PC-3 (cell line): ENCODE data around the gene ADCY2. TPM values are rescaled to one million over a fixed set of nuclear protein-coding genes. Genes with fewer than 3 reads are reported as not detected.

ENCODE experiments used
- ATAC-seq: fragments of 200-7000 bp; cut with Tn5 transposase; 2 replicates; pipeline ENCODE4 v1.9.1; 2020; ENCODE audit warnings: mild to moderate bottlenecking, moderate library complexity
- BruUV-seq: library from RNA; stranded (reverse); fragments of 400-500 nt; replicated peaks from 2 replicates; lab custom pipeline; 2021; lab: Mats Ljungman, UMichigan
- CTCF ChIA-PET: fragments of 300-600 bp; sonication (Branson Sonifier 250); formaldehyde crosslinking; loops from one replicate; lab custom pipeline; 2022; ENCODE audit warnings: antibody characterized with exemption; lab: Charles Lee
- POLR2A ChIA-PET: fragments of 300-600 bp; sonication (Branson Sonifier 250); formaldehyde crosslinking; loops from one replicate; lab custom pipeline; 2022; ENCODE audit warnings: antibody characterized with exemption; ENCODE audit not compliant: unreplicated experiment; lab: Charles Lee
- DNase-seq: peaks from one replicate; pipeline ENCODE4 v3.0.0-alpha.2; 2015
- H2AFZ ChIP-seq: fragments of 300-600 bp; sonication (generic); 2 replicates; pipeline ENCODE4 v1.6.0; 2016; ENCODE audit warnings: antibody characterized with exemption, low read length
- H3F3A ChIP-seq: fragments of 300-600 bp; sonication (generic); one replicate; pipeline ENCODE4 v1.6.0; 2017; ENCODE audit warnings: antibody characterized with exemption, low read length, control low read depth, mild to moderate bottlenecking; ENCODE audit not compliant: unreplicated experiment
- H3K27ac ChIP-seq: fragments of 300-600 bp; sonication (generic); 2 replicates; pipeline ENCODE4 v1.5.1; 2016; ENCODE audit warnings: mild to moderate bottlenecking, low read length
- H3K27me3 ChIP-seq: fragments of 300-600 bp; sonication (generic); 2 replicates; pipeline ENCODE4 v1.6.1; 2016; ENCODE audit warnings: low read length, mixed read lengths
- H3K36me3 ChIP-seq: fragments of 300-600 bp; sonication (generic); 2 replicates; pipeline ENCODE4 v1.6.1; 2016; ENCODE audit warnings: low read depth, mixed run types, low read length, mixed read lengths
- H3K4me1 ChIP-seq: fragments of 300-600 bp; sonication (generic); 2 replicates; pipeline ENCODE4 v1.5.1; 2016; ENCODE audit warnings: low read length; ENCODE audit not compliant: insufficient read depth
- H3K4me2 ChIP-seq: fragments of 300-600 bp; sonication (generic); 2 replicates; pipeline ENCODE4 v1.6.0; 2016; ENCODE audit warnings: low read length
- H3K4me3 ChIP-seq: fragments of 300-600 bp; sonication (generic); 2 replicates; pipeline ENCODE4 v1.5.1; 2016; ENCODE audit warnings: mild to moderate bottlenecking, low read length, mixed read lengths
- H3K79me2 ChIP-seq: fragments of 300-600 bp; sonication (generic); 2 replicates; pipeline ENCODE4 v1.6.1; 2017; ENCODE audit warnings: low read length, mixed read lengths
- H3K9ac ChIP-seq: fragments of 300-600 bp; sonication (generic); 2 replicates; pipeline ENCODE4 v1.6.0; 2016; ENCODE audit warnings: mild to moderate bottlenecking, low read length
- H3K9me2 ChIP-seq: fragments of 300-600 bp; sonication (generic); replicated peaks from 2 replicates; pipeline ENCODE4 v1.6.1; 2016; ENCODE audit warnings: mixed run types, low read length, mixed read lengths
- H3K9me3 ChIP-seq: fragments of 300-600 bp; sonication (generic); 2 replicates; pipeline ENCODE4 v1.6.1; 2016; ENCODE audit warnings: low read length, mixed read lengths
- H4K20me1 ChIP-seq: fragments of 300-600 bp; sonication (generic); 2 replicates; pipeline ENCODE4 v1.6.1; 2016; ENCODE audit warnings: low read length, mixed read lengths
- EZH2 ChIP-seq: fragments of 300-600 bp; sonication (generic); IDR thresholded peaks from one replicate; pipeline ENCODE4 v1.6.1; 2017; ENCODE audit warnings: antibody characterized with exemption, mild to moderate bottlenecking, low read length; ENCODE audit not compliant: unreplicated experiment
- EZH2phosphoT487 ChIP-seq: fragments of 300-600 bp; sonication (generic); IDR thresholded peaks from 2 replicates; pipeline ENCODE4 v1.6.1; 2018; ENCODE audit warnings: mild to moderate bottlenecking, antibody characterized with exemption, low read length, borderline replicate concordance
- intact Hi-C: fragments of 100-400 bp; cut with micrococcal nuclease; formaldehyde crosslinking; loops from 2 replicates; pipeline ENCODE4 v1.9.0; 2023
- total RNA-seq: library from RNA; depleted of rRNA; stranded (reverse); fragments of >200 nt; gene quantifications from 2 replicates; pipeline ENCODE4 v1.2.3, GENCODE V29; 2014
- TF ChIP-seq, protein P1 (sequence below): fragments of 300-600 bp; sonication (generic); conservative IDR thresholded peaks from 2 replicates; pipeline ENCODE4 v1.5.1; 2017; ENCODE audit warnings: antibody characterized with exemption, low read depth, mild to moderate bottlenecking, low read length

Gene ADCY2
- total RNA-seq, 1 experiment from 2014 or later = not detected

DNA sequence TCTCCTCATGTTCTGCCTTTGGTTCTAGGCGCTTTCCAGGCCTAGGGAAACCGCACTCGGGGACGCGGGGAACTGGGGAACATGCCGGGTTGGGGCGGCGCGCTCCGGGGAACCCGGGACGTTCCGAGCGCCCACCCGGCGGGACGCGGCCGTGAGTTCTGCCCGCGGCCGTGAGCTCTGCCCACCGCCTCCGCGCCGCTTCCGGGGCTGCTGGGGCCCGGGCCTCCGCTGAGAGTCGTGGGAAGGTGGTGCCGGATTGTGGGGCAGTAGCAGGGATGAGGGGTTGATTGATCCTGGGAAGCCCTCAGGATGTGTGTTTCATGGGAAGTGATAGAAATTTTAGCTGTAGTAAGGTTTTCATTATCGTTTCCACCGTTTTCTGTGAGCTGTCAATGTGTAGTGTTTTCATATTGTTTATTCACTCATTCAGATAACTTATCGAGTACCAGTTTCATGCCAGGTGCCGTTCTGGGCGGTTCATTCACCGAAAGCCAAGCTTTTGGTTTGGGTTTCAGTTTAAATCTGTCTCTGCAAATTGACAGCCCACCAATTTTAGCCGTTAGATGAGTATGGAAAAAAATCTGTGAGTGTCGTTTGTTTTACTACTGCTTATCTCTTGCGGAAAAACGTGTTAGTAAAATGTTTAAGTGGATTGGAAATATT lies 473.7 kb downstream of the ADCY2 start:
- Histone ChIP-seq H3K9ac (peak overlapping the region; percentile 93), H4K20me1 (peaks cover 23% of the 10 kb centered on the region), H3K27ac (peak overlapping the region; percentile 23), H2AFZ (peak overlapping the region; percentile 93), H3K4me3 (peak overlapping the region; percentile 88), H3K27me3 (no peaks in the 10 kb centered on the region), H3K79me2 (peaks cover 83% of the 10 kb centered on the region), H3K9me2 (no peaks in the 10 kb centered on the region), H3K9me3 (no peaks in the 10 kb centered on the region), H3F3A (no peaks in the 10 kb centered on the region), H3K4me2 (peak overlapping the region; percentile 90), H3K4me1 (peaks cover 22% of the 10 kb centered on the region), H3K36me3 (peaks cover 34% of the 10 kb centered on the region)
- ChIA-PET CTCF (interaction anchor here (0.6 to 1.1 kb wide), 2 partner anchors 17 to 19 kb away, joined by 7 to 10 read pairs; partner anchors contain the start of gene CFAP90), POLR2A (no interaction called here)
- peak; percentile 32 for DNase-seq
- BruUV-seq = TSS peak; percentile 54
- TF ChIP-seq EZH2 = no peak
- TF ChIP-seq, protein P1, sequence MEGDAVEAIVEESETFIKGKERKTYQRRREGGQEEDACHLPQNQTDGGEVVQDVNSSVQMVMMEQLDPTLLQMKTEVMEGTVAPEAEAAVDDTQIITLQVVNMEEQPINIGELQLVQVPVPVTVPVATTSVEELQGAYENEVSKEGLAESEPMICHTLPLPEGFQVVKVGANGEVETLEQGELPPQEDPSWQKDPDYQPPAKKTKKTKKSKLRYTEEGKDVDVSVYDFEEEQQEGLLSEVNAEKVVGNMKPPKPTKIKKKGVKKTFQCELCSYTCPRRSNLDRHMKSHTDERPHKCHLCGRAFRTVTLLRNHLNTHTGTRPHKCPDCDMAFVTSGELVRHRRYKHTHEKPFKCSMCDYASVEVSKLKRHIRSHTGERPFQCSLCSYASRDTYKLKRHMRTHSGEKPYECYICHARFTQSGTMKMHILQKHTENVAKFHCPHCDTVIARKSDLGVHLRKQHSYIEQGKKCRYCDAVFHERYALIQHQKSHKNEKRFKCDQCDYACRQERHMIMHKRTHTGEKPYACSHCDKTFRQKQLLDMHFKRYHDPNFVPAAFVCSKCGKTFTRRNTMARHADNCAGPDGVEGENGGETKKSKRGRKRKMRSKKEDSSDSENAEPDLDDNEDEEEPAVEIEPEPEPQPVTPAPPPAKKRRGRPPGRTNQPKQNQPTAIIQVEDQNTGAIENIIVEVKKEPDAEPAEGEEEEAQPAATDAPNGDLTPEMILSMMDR = no peak
- TF ChIP-seq EZH2phosphoT487 = no peak
- peak; percentile 43 for ATAC-seq
- intact Hi-C loops = loop anchor here (10.0 kb wide), 1 partner anchor 1105 kb away; no protein-coding TSS in a partner anchor

DNA sequence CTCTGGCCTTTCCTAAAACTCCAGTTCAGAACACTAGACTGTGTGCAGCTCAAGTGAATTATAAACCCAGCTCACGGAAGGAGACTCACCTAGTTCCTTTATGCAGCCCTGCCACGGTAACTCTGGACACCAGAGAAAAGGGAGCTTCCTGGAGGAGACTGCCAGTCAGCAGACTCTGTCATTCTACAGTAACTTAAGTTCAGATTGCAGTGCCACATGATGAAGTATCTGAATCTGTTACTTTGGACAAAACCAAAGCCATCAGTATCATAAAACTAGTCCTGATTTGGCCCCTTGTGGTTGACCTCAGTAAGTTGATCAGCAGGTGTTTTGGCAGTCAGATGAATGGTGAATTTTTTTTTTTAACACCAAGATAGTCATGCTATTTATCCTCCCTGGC lies 475.7 kb downstream of the ADCY2 start:
- H3K27me3 ChIP-seq = no peaks in the 10 kb centered on the region
- POLR2A ChIA-PET = no interaction called here
- intact Hi-C loops = no loop called here
- H2AFZ ChIP-seq = no peak overlapping the region
- H3K4me3 ChIP-seq = no peak overlapping the region
- no TSS peak for BruUV-seq
- H3K9ac ChIP-seq = no peak overlapping the region
- peaks cover 29% of the 10 kb centered on the region for H3K4me1 ChIP-seq
- peak overlapping the region; percentile 90; the same call in 1 of the 2 replicates for H3K4me2 ChIP-seq
- no peak overlapping the region for H3K27ac ChIP-seq
- CTCF ChIA-PET = no interaction called here
- H3K9me3 ChIP-seq = no peaks in the 10 kb centered on the region
- DNase-seq (no peak), ATAC-seq (no peak)
- H3K9me2 ChIP-seq = no peaks in the 10 kb centered on the region
- peaks cover 40% of the 10 kb centered on the region for H3K36me3 ChIP-seq
- H4K20me1 ChIP-seq = peaks cover 29% of the 10 kb centered on the region
- H3K79me2 ChIP-seq = peaks cover 89% of the 10 kb centered on the region
- no peak for TF ChIP-seq EZH2
- TF ChIP-seq, protein P1 = 0 out of 2 replicates have a peak, but pooled peaks have one; percentile 12
- no peaks in the 10 kb centered on the region for H3F3A ChIP-seq

DNA sequence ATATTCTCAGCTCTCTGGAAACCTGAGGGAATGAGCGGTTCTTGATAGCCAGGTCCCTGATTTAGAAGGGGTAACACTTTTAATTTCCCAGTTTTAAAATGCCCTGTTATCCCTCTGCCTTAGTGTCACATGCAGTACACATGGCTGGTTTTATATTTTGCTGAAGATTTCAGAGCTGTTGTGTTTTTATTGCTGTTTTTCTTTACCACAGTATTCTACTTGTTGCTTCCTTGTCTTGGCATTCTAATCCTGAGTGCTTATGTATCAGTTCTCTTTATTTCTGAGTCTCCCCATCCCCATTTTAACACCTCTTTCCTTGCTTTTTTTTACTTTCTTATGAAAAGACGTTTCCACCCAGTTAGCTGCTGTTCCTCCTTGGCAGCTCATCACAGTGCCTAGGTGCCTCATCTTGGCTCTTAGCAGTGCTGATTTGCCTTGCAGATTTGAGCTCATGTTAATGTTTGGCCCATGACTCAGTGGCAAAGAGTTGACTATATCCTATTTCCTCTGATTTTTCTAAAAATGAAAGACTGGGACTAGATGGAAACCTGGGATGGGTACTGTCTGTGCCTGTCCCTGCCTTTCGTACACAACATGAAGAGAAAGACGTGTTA lies 476.7 kb downstream of the ADCY2 start:
- no peak overlapping the region for H2AFZ ChIP-seq
- H3K9ac ChIP-seq = no peak overlapping the region
- ATAC-seq = no peak
- H3K4me1 ChIP-seq = peaks cover 38% of the 10 kb centered on the region
- peaks cover 79% of the 10 kb centered on the region for H3K79me2 ChIP-seq
- intact Hi-C loops = no loop called here
- no peak overlapping the region for H3K4me3 ChIP-seq
- peaks cover 29% of the 10 kb centered on the region for H4K20me1 ChIP-seq
- H3K36me3 ChIP-seq = peaks cover 47% of the 10 kb centered on the region
- H3F3A ChIP-seq = peaks cover 3% of the 10 kb centered on the region
- ChIA-PET CTCF (no interaction called here), POLR2A (no interaction called here)
- H3K27me3 ChIP-seq = no peaks in the 10 kb centered on the region
- H3K9me3 ChIP-seq = no peaks in the 10 kb centered on the region
- no TSS peak for BruUV-seq
- H3K9me2 ChIP-seq = no peaks in the 10 kb centered on the region
- TF ChIP-seq EZH2 (no peak), EZH2phosphoT487 (no peak)
- TF ChIP-seq, protein P1 = no peak
- H3K27ac ChIP-seq = no peak overlapping the region
- H3K4me2 ChIP-seq = no peak overlapping the region
- DNase-seq = no peak
